K562 (cell line): Measurements from ENCODE around the gene ENDOD1. TPM values are rescaled to one million over a fixed set of nuclear protein-coding genes. Genes with fewer than 3 reads are reported as not detected.

Experiments
- ADNP ChIP-seq: fragments of 200-800 bp; sonication (Bioruptor generic); IDR thresholded peaks from 2 replicates; pipeline ENCODE4 v1.6.1; 2016; ENCODE audit warnings: missing genetic modification characterization, missing compliant biosample characterization
- ARID4B ChIP-seq: sonication (generic); formaldehyde crosslinking; IDR thresholded peaks from 2 replicates; pipeline ENCODE4 v1.8.0; 2022; ENCODE audit warnings: mild to moderate bottlenecking, missing genetic modification reagents
- ATF1 ChIP-seq, 2 experiments: fragments of 450-650 bp in 1 of 2; IDR thresholded peaks; 2 replicates each; pipeline ENCODE4 v1.6.1; 2016; ENCODE audit warnings: missing compliant biosample characterization in 1 of 2, missing genetic modification characterization in 1 of 2
- BCOR ChIP-seq: fragments of 450-650 bp; IDR thresholded peaks from 2 replicates; pipeline ENCODE4 v1.6.1; 2016
- CBX2 ChIP-seq: fragments of 200-600 bp; sonication (generic); IDR thresholded peaks from one replicate; pipeline ENCODE4 v1.6.1; 2012; ENCODE audit warnings: mild to moderate bottlenecking, low read length, inconsistent platforms; ENCODE audit not compliant: insufficient read depth, poor library complexity, severe bottlenecking
- CHD1 ChIP-seq: fragments of 200-600 bp; sonication (generic); IDR thresholded peaks from one replicate; pipeline ENCODE4 v1.6.1; 2012; ENCODE audit warnings: mild to moderate bottlenecking, moderate library complexity, low read length, inconsistent platforms
- KDM5B ChIP-seq: fragments of 200-600 bp; sonication (generic); IDR thresholded peaks from 2 replicates; pipeline ENCODE4 v1.6.1; 2012; ENCODE audit warnings: low read depth, mild to moderate bottlenecking, moderate library complexity, low read length, control low read depth, inconsistent platforms; ENCODE audit not compliant: insufficient replicate concordance
- MAFG ChIP-seq: fragments of 450-650 bp; conservative IDR thresholded peaks from 2 replicates; pipeline ENCODE4 v1.6.1; 2016; ENCODE audit warnings: missing genetic modification characterization, missing compliant biosample characterization
- MLLT1 ChIP-seq, 2 experiments: fragments of 450-650 bp; IDR thresholded peaks; 2 replicates each; pipeline ENCODE4 v1.6.1; 2016
- POLR2B ChIP-seq: fragments of 450-650 bp; IDR thresholded peaks from 2 replicates; pipeline ENCODE4 v1.6.1; 2018; ENCODE audit warnings: low read depth; ENCODE audit not compliant: partially characterized antibody
- RBFOX2 ChIP-seq: fragments of 200-400 bp; formaldehyde crosslinking; IDR thresholded peaks from 2 replicates; pipeline ENCODE4 v1.6.1; 2017; ENCODE audit warnings: low read depth, mild to moderate bottlenecking, low read length, moderate library complexity
- SAP30 ChIP-seq: fragments of 200-600 bp; sonication (generic); IDR thresholded peaks from 2 replicates; pipeline ENCODE4 v1.6.1; 2012; ENCODE audit warnings: borderline replicate concordance, low read depth, mild to moderate bottlenecking, moderate library complexity, low read length, control low read depth, inconsistent platforms; ENCODE audit not compliant: insufficient read depth, poor library complexity, severe bottlenecking
- SRSF7 ChIP-seq: fragments of 200-400 bp; formaldehyde crosslinking; optimal IDR thresholded peaks from 2 replicates; pipeline ENCODE3; 2017; ENCODE audit warnings: mild to moderate bottlenecking, low read depth, low read length
- SRSF9 ChIP-seq: fragments of 200-400 bp; formaldehyde crosslinking; IDR thresholded peaks from 2 replicates; pipeline ENCODE4 v1.6.1; 2017; ENCODE audit warnings: low read depth, low read length, borderline replicate concordance
- TAF1 ChIP-seq: IDR thresholded peaks from 2 replicates; pipeline ENCODE4 v1.6.1; 2011; ENCODE audit warnings: mild to moderate bottlenecking, low read length, moderate library complexity; ENCODE audit not compliant: insufficient read depth, control insufficient read depth, severe bottlenecking; ENCODE audit errors: extremely low read depth
- TGIF2 ChIP-seq: sonication (generic); formaldehyde crosslinking; IDR thresholded peaks from 2 replicates; pipeline ENCODE4 v1.8.1; 2022; ENCODE audit warnings: mild to moderate bottlenecking, missing genetic modification reagents, moderate library complexity
- YY1 ChIP-seq, 3 experiments: IDR thresholded peaks; 2 replicates each; pipeline ENCODE4 v1.6.1; 2011; ENCODE audit warnings: low read length in 2 of 3, mild to moderate bottlenecking in 2 of 3, moderate library complexity in 2 of 3, borderline replicate concordance in 1 of 3, control low read depth in 1 of 3, low read depth in 1 of 3; ENCODE audit not compliant: insufficient read depth in 3 of 3, insufficient replicate concordance in 2 of 3, control insufficient read depth in 1 of 3, insufficient read length in 1 of 3; ENCODE audit errors: extremely low read depth in 1 of 3
- ZFX ChIP-seq: sonication (generic); formaldehyde crosslinking; IDR thresholded peaks from 2 replicates; pipeline ENCODE4 v1.8.0; 2022; ENCODE audit warnings: mild to moderate bottlenecking, missing genetic modification reagents, moderate library complexity
- ZNF217 ChIP-seq: sonication (generic); formaldehyde crosslinking; IDR thresholded peaks from 2 replicates; pipeline ENCODE4 v1.8.0; 2022; ENCODE audit warnings: mild to moderate bottlenecking, missing genetic modification reagents
- ZNF445 ChIP-seq: fragments of 250-450 bp; sonication (Bioruptor Pico); IDR thresholded peaks from 2 replicates; pipeline ENCODE4 v1.4.0; 2020; ENCODE audit warnings: low read depth, mild to moderate bottlenecking, moderate library complexity
- polyA plus RNA-seq, 8 experiments: library from polyadenylated mRNA; depleted of rRNA in 4 of 8; stranded (reverse) in 5 of 8; unstranded in 3 of 8; fragments of >200 nt; fragmentation: Nextera tagmentation in 2 of 8; fragmentation: Illumina TruSeq in 1 of 8; extraction: Ambion mirVana in 2 of 8; extraction: Trizol in 1 of 8; gene quantifications; 2 replicates each; pipeline versions ENCODE4 v1.2.1 to v1.2.3, GENCODE V29; 2011 to 2014; ENCODE audit warnings: inconsistent platforms in 1 of 8, missing spikeins in 1 of 8
- total RNA-seq, 7 experiments: library from RNA; depleted of rRNA in 6 of 7; stranded (reverse); fragments of >200 nt in 6 of 7; fragmentation: Illumina TruSeq in 2 of 7; extraction: Trizol in 2 of 7; gene quantifications; 2 replicates each; pipeline versions ENCODE4 v1.2.1 to v1.2.3, GENCODE V29; 2011 to 2021; ENCODE audit warnings: low replicate concordance in 1 of 7

ENDOD1 gene
- total and polyA plus RNA-seq, 9 of the 15 experiments (the other 6 are each of a cell fraction or from before 2014, with no cell fraction given) = 4.2 to 11.8 (median 9.3) TPM

- peak; percentile 88 for TF ChIP-seq ARID4B
- no peak for TF ChIP-seq SRSF9
- no peak for TF ChIP-seq SRSF7
- no peak for TF ChIP-seq ZNF217 (CRISPR knock-in tag)
- TF ChIP-seq ATF1 (CRISPR knock-in tag; IDR thresholded peaks at IDR 0.05) = no peak
- peak; percentile 52 for TF ChIP-seq ATF1 (tag; IDR thresholded peaks at IDR 0.05)
- TF ChIP-seq ZFX (CRISPR knock-in tag) = peak; percentile 90
- no peak for TF ChIP-seq BCOR
- peak; percentile 79 for TF ChIP-seq KDM5B
- no peak for TF ChIP-seq ZNF445
- no peak for TF ChIP-seq ADNP (tag)
- peak; percentile 81 for TF ChIP-seq CHD1
- peak; percentile 86 for TF ChIP-seq RBFOX2
- peak; percentile 82 for TF ChIP-seq SAP30
- peak; percentile 54 to 92 (median 85) for TF ChIP-seq YY1 (IDR thresholded peaks at IDR 0.05; ENCODE audit: borderline replicate concordance in 1 of 3, control insufficient read depth in 1 of 3, extremely low read depth in 1 of 3, insufficient read depth in 3 of 3, insufficient read length in 1 of 3, insufficient replicate concordance in 2 of 3, low read depth in 1 of 3, low read length in 2 of 3)
- peak; percentile 96; the same call in 1 of the 2 replicates for TF ChIP-seq TGIF2
- TF ChIP-seq MAFG = no peak
- TF ChIP-seq CBX2 = no peak
- TF ChIP-seq TAF1 = peak; percentile 66
- no peak for TF ChIP-seq MLLT1 (IDR thresholded peaks at IDR 0.05)
- TF ChIP-seq POLR2B = peak; percentile 31
These were observed at the start of gene ENDOD1 (continued) for GRCh38 chr11:95089620-95090542.
